Medulla oblongata (tissue), 1 donor: ENCODE results near the gene HDAC9.

Experiments used
- DNase-seq: peaks from one replicate; pipeline ENCODE4 v3.0.0-alpha.2; 2015; ENCODE audit errors: extremely low spot score

HDAC9 gene

DNA sequence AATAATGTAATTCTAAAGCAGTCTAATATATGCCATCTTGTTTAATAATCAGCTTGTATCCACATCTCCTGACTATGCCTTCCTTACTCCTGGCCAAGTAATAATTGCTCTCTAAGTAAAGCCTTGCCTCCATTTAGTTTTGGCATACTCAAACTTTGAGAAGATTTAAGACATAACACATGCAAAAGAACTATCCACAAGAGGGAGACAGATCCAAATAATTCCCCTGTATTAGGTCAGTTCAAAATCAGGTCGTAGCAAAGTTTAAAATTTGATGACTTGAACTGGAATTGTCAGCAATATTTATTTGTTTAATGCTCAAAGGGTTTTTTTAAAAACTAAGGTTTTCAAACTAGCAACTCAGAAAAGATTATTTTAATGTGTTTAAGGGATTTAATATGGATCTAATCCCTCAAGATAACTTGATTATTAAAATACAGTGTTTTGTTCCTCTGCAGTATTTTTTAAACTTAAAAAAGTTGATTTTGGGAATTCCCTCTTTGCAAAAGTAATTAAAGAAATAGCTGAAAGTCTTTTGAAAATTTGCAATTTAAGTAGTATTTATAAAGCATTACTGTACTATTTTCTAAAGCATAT lies 95.3 kb downstream of the HDAC9 start:
- peak; percentile 38 for DNase-seq

GRCh38 chr7:18593602-18594279 lies 98.2 kb downstream of the HDAC9 start:
- no peak for DNase-seq

- no peak for DNase-seq
Observed at GRCh38 chr7:18597754-18598153, 102.2 kb downstream of the HDAC9 start.

GRCh38 chr7:18607025-18607424 lies 111.5 kb downstream of the HDAC9 start:
- no peak for DNase-seq

- DNase-seq: peak; percentile 37
Observed at GRCh38 chr7:18610331-18610948, 114.9 kb downstream of the HDAC9 start.

- DNase-seq: no peak
Observed at GRCh38 chr7:18614841-18615240, 119.3 kb downstream of the HDAC9 start.

DNA sequence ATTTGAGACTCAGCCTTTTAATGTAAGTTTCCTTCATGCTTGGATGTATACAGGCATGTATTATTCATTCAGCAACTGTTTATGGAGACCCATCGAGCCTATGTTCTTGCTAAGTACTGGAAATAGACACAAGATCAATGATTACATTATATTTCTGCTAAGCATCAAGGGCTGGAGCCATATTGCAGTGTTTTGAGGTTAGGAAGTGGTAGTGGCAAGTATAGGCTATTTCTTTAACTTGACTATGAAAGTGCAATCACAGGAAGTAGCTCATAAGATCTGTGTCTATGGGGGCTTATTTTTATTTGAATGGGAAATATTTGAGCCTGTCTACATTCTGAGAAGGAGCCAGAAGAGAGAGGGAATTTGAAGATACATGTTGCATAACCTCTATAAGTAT lies 123.8 kb downstream of the HDAC9 start:
- no peak for DNase-seq

- no peak for DNase-seq
Observed at GRCh38 chr7:18623389-18623788, 127.8 kb downstream of the HDAC9 start.

DNA sequence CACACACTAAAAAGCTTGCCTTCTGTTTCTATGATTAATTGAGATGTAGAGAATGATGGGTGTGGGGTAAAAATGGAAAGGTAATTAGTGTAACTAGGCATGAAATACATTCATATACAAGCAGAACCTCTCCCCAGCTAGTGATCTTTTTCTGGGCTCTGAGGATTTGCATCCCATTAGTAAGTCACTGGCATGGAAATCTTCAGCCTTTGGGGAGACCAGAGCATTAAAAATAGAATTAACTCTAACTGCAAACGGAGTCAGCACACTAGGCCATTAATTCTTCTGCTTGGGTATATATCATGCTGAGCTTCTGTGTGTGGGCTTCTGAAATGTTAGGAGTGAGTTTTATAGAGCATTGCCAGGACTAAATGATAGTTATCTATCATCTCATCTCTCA lies 128.9 kb downstream of the HDAC9 start:
- DNase-seq: no peak

DNA sequence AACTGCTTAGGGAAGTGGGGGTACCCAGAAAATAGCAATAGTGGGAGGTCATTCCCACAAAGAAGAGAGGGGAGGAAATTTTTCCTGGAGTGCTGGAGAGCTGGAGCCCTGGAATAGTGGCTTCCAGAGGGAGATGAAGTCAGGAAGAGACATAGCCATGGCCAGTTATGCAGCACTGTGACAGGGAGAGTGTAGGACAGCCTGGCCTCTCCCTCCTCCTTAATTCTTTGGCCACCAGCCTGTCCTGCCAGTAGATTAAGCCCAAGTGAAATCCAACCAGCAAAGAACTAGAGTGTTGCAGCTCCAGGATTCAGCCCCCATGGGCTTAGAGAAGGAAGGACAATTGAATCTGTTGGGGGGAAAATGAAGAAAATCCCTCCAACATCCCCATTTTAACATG lies 130.5 kb downstream of the HDAC9 start:
- DNase-seq: no peak

- no peak for DNase-seq
Observed at GRCh38 chr7:18626717-18627116, 131.2 kb downstream of the HDAC9 start.

DNA sequence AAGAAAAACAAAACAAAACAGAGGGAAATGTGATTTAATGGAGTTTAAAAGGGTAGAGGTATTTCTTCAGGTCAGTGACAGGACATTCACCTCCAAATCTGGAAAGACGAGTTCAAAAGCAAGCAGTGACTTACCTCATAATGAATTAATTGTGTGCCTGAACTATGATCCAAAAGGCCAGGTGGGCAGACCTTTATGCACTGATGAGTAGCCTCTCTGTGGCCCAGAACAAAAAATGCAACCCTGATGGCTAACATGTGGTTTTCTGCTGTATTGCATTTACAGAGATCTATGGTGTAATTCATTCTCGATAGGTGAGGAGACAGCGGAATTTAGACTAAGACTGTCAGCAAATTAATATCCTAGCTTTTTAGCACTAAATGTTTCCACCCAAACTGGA lies 142.0 kb downstream of the HDAC9 start:
- DNase-seq: no peak

- peak; percentile 6 for DNase-seq
Observed at GRCh38 chr7:18638594-18639452, 143.3 kb downstream of the HDAC9 start.

GRCh38 chr7:18639711-18640110 lies 144.2 kb downstream of the HDAC9 start:
- no peak for DNase-seq

DNA sequence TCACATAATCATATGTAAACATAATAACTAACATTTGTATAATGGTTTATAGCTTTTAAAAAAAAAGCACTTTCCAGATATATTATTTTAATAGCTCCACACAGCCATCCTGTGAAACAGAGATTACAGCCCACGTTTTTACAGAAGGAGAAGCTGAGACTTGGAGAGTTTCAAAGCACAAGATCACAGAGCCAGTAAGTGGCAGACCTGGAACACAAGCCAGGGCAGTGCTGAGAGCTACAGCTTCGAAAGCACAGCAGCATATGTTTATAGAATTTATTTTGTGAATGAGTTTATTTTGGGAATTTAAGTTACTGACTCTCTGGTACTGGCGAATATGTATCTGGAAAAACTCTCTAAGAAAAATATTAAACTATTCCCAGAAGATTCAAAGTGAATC lies 149.4 kb downstream of the HDAC9 start:
- no peak for DNase-seq

GRCh38 chr7:18647582-18647981 lies 152.0 kb downstream of the HDAC9 start:
- no peak for DNase-seq

- DNase-seq: no peak
Observed at GRCh38 chr7:18648849-18649758, 153.6 kb downstream of the HDAC9 start.

- DNase-seq: no peak
Observed at GRCh38 chr7:18653381-18654155, 158.0 kb downstream of the HDAC9 start.

DNA sequence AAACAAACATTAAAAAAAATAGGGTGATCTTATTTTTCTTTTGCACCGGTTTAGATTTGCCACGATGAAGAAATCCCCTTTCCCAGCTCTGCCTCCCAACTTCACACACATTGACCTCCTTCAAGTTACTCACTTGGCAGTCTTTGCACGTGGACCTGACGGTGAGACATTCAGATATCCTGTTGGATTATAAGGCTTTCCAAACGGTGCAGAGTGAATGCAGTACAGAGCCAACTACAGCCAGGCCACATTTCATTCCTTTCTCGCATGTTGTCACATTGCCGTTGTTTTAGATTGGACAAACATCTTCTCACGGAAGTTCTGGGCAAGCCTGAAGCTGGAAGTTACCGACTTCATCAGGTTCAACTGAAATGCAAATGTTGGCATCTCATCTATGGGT lies 159.2 kb downstream of the HDAC9 start:
- no peak for DNase-seq

DNA sequence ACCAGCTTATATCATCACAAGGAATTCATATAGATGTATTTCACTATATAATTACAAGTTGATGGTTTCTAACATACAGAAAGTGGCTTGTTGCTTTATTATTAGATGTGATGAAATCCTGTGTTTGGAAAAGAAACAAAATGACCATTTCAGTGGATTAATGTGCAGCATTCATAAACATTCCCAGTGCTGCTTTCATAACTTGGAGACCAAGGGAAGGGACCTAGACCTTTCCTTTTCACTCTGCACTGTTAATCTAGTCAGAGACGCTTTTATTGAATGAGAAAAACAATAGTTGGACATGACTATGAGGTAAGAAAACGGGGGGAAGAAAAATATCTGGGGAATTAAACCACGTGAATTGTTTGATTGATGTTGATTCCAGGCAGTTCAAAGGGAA lies 160.0 kb downstream of the HDAC9 start:
- no peak for DNase-seq

DNA sequence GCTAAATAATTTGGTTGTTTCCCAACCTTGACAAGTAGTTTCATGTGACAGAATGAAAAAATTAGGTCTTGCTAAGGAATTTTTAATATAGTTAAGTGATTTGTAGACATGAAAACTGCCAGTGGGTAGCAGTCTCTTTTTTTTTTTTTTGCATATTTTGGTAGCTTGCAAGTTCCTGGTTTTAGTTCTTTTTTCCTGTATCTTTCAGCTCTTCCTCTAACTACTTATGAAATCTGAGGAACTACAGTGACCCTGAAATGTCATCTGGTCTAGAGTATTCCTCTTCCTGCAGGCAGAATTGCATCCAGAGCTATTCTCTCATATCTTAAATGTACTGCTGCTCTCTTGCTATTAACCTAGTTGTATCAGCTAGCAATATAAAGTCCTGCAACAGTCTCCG lies 160.4 kb downstream of the HDAC9 start:
- DNase-seq: peak; percentile 15
